T-helper 17 cell (primary cell): ENCODE results near the gene RNF2. TPM values are rescaled to one million over a fixed set of nuclear protein-coding genes. Genes with fewer than 3 reads are reported as not detected.

ENCODE experiments used
- ATAC-seq: fragments of 150-1000 bp; cut with Tn5 transposase; 2 replicates; pipeline ENCODE4 v1.10.0; 2021; ENCODE audit warnings: mild to moderate bottlenecking, moderate library complexity
- DNase-seq, 3 donors: peaks; one replicate each; pipeline versions ENCODE4 v3.0.0 to v3.0.0-alpha.2; 2020 to 2021
- H3K9me3 ChIP-seq: one replicate; pipeline ENCODE4 v1.7.0; 2013; ENCODE audit warnings: low read length, mild to moderate bottlenecking; ENCODE audit not compliant: control insufficient read depth, poor library complexity, severe bottlenecking
- H3K27ac Mint-ChIP-seq: one replicate; pipeline ENCODE4 v1.8.0; 2022; ENCODE audit warnings: mild to moderate bottlenecking, moderate library complexity, mixed read lengths
- H3K27me3 Mint-ChIP-seq: one replicate; pipeline ENCODE4 v1.8.0; 2022; ENCODE audit warnings: mixed read lengths
- H3K36me3 Mint-ChIP-seq: one replicate; pipeline ENCODE4 v1.8.0; 2022; ENCODE audit warnings: low read depth, mixed read lengths
- H3K4me1 Mint-ChIP-seq: one replicate; pipeline ENCODE4 v1.8.0; 2022; ENCODE audit warnings: mild to moderate bottlenecking, mixed read lengths
- H3K4me3 Mint-ChIP-seq: one replicate; pipeline ENCODE4 v1.8.0; 2022; ENCODE audit warnings: mild to moderate bottlenecking, moderate library complexity, mixed read lengths
- total RNA-seq, 4 donors: library from RNA in 2 of 4; stranded (reverse) in 2 of 4; gene quantifications; one replicate each; pipeline ENCODE4 v1.2.3 and lab custom pipeline; 2022 to 2026

RNF2 gene
- total RNA-seq, 2 donors from 2014 or later = 16.6 to 18.4 TPM

DNA sequence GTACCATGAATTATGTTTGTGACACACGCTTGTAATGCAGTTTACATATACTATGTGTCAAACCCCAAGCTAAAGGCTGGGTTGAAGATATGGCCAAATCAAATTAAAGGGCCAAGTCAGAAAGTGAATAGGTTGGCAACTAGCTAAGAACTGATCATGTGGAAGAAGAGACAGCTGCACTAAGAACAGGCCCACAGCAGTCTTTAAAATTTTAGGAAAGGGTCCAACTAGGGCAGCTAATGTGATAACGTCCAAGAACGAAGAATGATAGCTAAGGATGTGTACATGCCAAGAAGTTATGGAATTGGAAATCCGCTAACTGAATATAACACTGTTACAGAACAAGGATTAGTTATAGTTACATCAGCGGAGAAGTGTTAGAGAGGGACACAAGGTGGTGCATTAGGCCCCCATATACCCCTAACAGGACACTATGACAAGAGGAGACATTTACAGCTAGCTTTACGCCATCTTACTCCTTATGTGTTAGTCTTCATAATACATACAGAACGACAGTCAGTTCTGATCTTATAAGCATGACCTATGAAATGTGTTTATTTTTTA lies 6.5 kb upstream of the RNF2 start:
- peaks cover 4% of the 10 kb centered on the region for H3K4me1 Mint-ChIP-seq
- ATAC-seq (no peak), DNase-seq (no peak)
- no peak overlapping the region for H3K4me3 Mint-ChIP-seq
- no peak overlapping the region for H3K27ac Mint-ChIP-seq
- no peaks in the 10 kb centered on the region for H3K27me3 Mint-ChIP-seq
- no peaks in the 10 kb centered on the region for H3K9me3 ChIP-seq
- no peaks in the 10 kb centered on the region for H3K36me3 Mint-ChIP-seq

- ATAC-seq (no peak), DNase-seq (no peak)
- no peaks in the 10 kb centered on the region for H3K27me3 Mint-ChIP-seq
- peaks cover 11% of the 10 kb centered on the region for H3K4me1 Mint-ChIP-seq
- no peaks in the 10 kb centered on the region for H3K9me3 ChIP-seq
- H3K36me3 Mint-ChIP-seq = no peaks in the 10 kb centered on the region
- H3K27ac Mint-ChIP-seq = no peak overlapping the region
- no peak overlapping the region for H3K4me3 Mint-ChIP-seq
Observed at GRCh38 chr1:185039726-185040407, 5.5 kb upstream of the RNF2 start.

GRCh38 chr1:185040408-185040735 lies 5.0 kb upstream of the RNF2 start:
- H3K27me3 Mint-ChIP-seq = no peaks in the 10 kb centered on the region
- no peaks in the 10 kb centered on the region for H3K9me3 ChIP-seq
- H3K4me3 Mint-ChIP-seq = no peak overlapping the region
- no peaks in the 10 kb centered on the region for H3K36me3 Mint-ChIP-seq
- no peak for ATAC-seq
- no peak overlapping the region for H3K27ac Mint-ChIP-seq
- peaks cover 12% of the 10 kb centered on the region for H3K4me1 Mint-ChIP-seq
- DNase-seq = no peak

GRCh38 chr1:185041742-185042141 lies 3.6 kb upstream of the RNF2 start:
- H3K36me3 Mint-ChIP-seq = no peaks in the 10 kb centered on the region
- H3K9me3 ChIP-seq = no peaks in the 10 kb centered on the region
- H3K4me3 Mint-ChIP-seq = no peak overlapping the region
- no peak overlapping the region for H3K27ac Mint-ChIP-seq
- DNase-seq (no peak), ATAC-seq (no peak)
- no peaks in the 10 kb centered on the region for H3K27me3 Mint-ChIP-seq
- peaks cover 19% of the 10 kb centered on the region for H3K4me1 Mint-ChIP-seq

GRCh38 chr1:185042737-185043136 lies 2.6 kb upstream of the RNF2 start:
- no peak overlapping the region for H3K27ac Mint-ChIP-seq

DNA sequence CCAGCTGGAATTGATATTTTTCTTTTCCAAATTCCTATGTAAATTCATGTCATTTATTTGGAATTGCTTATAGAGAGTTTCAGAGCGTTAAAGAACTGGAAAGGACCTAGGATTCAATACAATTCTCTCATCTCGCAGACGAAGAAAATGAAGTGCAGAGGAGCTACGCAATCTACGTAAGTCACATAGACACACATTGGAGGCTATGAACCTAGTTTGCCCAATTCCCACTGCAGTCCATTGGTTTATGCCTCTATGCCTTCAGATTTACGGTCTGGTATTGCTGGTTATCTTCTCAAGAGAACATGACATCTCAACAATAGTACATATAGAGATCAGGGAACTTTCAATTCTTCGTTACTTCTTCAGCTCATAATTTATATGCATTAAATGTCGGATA lies 971 bp upstream of the RNF2 start:
- peak overlapping the region; percentile 93 for H3K27ac Mint-ChIP-seq
- no peaks in the 10 kb centered on the region for H3K27me3 Mint-ChIP-seq
- no peaks in the 10 kb centered on the region for H3K36me3 Mint-ChIP-seq
- peaks cover 29% of the 10 kb centered on the region for H3K4me1 Mint-ChIP-seq
- no peak for DNase-seq
- no peak for ATAC-seq
- peak overlapping the region; percentile 96 for H3K4me3 Mint-ChIP-seq
- no peaks in the 10 kb centered on the region for H3K9me3 ChIP-seq

More at GRCh38 chr1:185042737-185043136, 2.6 kb upstream of the RNF2 start:
- DNase-seq (no peak), ATAC-seq (no peak)
- no peak overlapping the region for H3K4me3 Mint-ChIP-seq
- no peaks in the 10 kb centered on the region for H3K9me3 ChIP-seq
- H3K4me1 Mint-ChIP-seq = peaks cover 23% of the 10 kb centered on the region
- no peaks in the 10 kb centered on the region for H3K36me3 Mint-ChIP-seq
- no peaks in the 10 kb centered on the region for H3K27me3 Mint-ChIP-seq

GRCh38 chr1:185045814-185046492 lies 595 bp downstream of the RNF2 start:
- Mint-ChIP-seq H3K36me3 (no peaks in the 10 kb centered on the region), H3K4me1 (peaks cover 41% of the 10 kb centered on the region), H3K27ac (peak overlapping the region; percentile 91), H3K4me3 (peak overlapping the region; percentile 96), H3K27me3 (no peaks in the 10 kb centered on the region)
- DNase-seq (peak in 1 of 3 donors; percentile 12), ATAC-seq (peak; percentile 20)
- no peaks in the 10 kb centered on the region for H3K9me3 ChIP-seq

DNA sequence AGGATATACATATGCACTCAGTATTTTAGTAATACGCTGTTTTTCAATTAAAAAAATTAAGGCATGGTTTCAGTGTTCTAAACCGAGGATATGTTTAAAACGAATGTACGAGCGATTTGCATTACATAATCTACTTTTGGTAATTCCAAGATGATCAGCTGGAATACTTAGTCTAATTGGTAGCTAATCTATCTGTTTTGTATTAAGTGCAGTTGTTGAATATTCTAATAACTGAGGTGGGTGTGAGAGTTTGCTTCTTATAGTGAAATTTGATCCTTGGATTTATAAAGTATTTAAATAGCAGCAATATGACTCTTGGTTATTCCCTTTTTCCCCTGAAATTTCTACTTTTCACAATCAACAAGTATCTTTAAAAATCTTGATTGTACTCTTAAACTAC lies 1.3 kb downstream of the RNF2 start:
- no peaks in the 10 kb centered on the region for H3K9me3 ChIP-seq
- Mint-ChIP-seq H3K27me3 (no peaks in the 10 kb centered on the region), H3K4me3 (peak overlapping the region; percentile 96), H3K27ac (peak overlapping the region; percentile 91), H3K4me1 (peaks cover 46% of the 10 kb centered on the region), H3K36me3 (no peaks in the 10 kb centered on the region)
- DNase-seq (no peak), ATAC-seq (no peak)

DNA sequence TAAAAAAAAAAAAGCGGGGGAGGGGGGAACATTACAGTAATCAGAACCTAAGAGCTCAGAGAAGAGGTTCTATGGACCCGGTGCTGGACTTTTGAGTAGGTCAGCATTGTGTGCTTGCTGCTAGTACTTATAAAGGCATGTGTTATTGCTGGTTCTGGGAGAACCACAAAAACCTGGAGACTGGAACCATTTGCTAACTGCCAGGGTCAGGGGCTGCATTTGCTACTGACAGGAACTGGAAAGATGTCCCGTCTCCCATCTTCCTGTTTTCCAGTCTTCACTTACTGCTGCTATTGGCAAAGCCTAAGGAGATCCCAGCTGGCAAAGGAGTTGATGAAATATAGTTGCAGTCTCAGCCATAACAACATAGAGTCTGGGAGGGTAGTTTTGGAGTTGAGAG lies 4.3 kb downstream of the RNF2 start:
- no peaks in the 10 kb centered on the region for H3K36me3 Mint-ChIP-seq
- no peaks in the 10 kb centered on the region for H3K27me3 Mint-ChIP-seq
- peak overlapping the region; percentile 29 for H3K27ac Mint-ChIP-seq
- DNase-seq = no peak
- H3K4me3 Mint-ChIP-seq = peak overlapping the region; percentile 46
- ATAC-seq = no peak
- peaks cover 39% of the 10 kb centered on the region for H3K4me1 Mint-ChIP-seq
- no peaks in the 10 kb centered on the region for H3K9me3 ChIP-seq

DNA sequence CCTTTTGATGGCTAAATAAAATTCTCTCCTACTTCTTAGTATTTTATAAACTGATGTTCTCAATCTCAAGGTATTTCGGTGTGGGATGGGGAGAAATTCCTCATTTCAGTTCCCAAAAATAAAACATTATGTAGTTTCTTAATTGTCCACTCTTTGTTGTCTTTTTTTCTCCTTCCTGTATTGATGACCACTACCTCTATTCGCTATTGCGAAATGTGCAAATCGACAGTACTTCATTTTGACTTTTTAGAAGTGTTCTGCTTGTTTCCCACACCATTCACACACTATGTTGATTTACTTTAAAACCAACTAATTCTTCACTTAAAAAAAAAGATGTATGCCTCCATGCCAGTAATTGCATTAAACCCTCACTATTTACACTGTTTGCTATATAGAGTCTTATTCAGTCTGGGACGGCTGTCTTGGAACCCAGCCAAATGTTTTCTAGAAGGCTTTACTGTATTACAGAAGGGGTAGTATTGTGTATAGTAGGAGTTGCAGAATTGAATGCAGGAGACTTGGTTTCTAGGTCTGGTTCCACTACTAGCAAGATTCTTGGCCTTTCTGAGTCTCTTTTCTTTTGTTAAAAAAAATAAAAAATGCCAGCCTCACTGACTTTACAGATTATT lies 5.6 kb downstream of the RNF2 start:
- Mint-ChIP-seq H3K27me3 (no peaks in the 10 kb centered on the region), H3K4me3 (no peak overlapping the region)
- no peak for DNase-seq

GRCh38 chr1:185053204-185053603 lies 7.8 kb downstream of the RNF2 start:
- H3K4me1 Mint-ChIP-seq = peaks cover 30% of the 10 kb centered on the region
- no peaks in the 10 kb centered on the region for H3K27me3 Mint-ChIP-seq
- H3K27ac Mint-ChIP-seq = no peak overlapping the region
- no peaks in the 10 kb centered on the region for H3K36me3 Mint-ChIP-seq
- DNase-seq (no peak), ATAC-seq (no peak)
- H3K4me3 Mint-ChIP-seq = no peak overlapping the region
- no peaks in the 10 kb centered on the region for H3K9me3 ChIP-seq

More for the DNA sequence above, 5.6 kb downstream of the RNF2 start:
- no peak for ATAC-seq
- H3K27ac Mint-ChIP-seq = no peak overlapping the region
- peaks cover 39% of the 10 kb centered on the region for H3K4me1 Mint-ChIP-seq
- no peaks in the 10 kb centered on the region for H3K36me3 Mint-ChIP-seq
- H3K9me3 ChIP-seq = no peaks in the 10 kb centered on the region

GRCh38 chr1:185054365-185055060 lies 9.2 kb downstream of the RNF2 start:
- H3K9me3 ChIP-seq = no peaks in the 10 kb centered on the region
- no peaks in the 10 kb centered on the region for H3K36me3 Mint-ChIP-seq
- ATAC-seq (no peak), DNase-seq (no peak)
- no peak overlapping the region for H3K27ac Mint-ChIP-seq
- H3K27me3 Mint-ChIP-seq = no peaks in the 10 kb centered on the region
- H3K4me1 Mint-ChIP-seq = peaks cover 30% of the 10 kb centered on the region
- H3K4me3 Mint-ChIP-seq = no peak overlapping the region

GRCh38 chr1:185058110-185058509 lies 12.8 kb downstream of the RNF2 start:
- H3K4me3 Mint-ChIP-seq = no peak overlapping the region
- DNase-seq (no peak), ATAC-seq (no peak)
- H3K36me3 Mint-ChIP-seq = no peaks in the 10 kb centered on the region
- no peaks in the 10 kb centered on the region for H3K9me3 ChIP-seq
- H3K4me1 Mint-ChIP-seq = peaks cover 32% of the 10 kb centered on the region
- no peaks in the 10 kb centered on the region for H3K27me3 Mint-ChIP-seq
- no peak overlapping the region for H3K27ac Mint-ChIP-seq
